Memory B cell (primary cell): ENCODE data around the gene TMPRSS13.
"Not testable (repeated sequence)": the region's sequence is repeated elsewhere in the genome, so short reads cannot be mapped to it uniquely, and the experiment has no call there.

Experiments
- ATAC-seq: fragments of 150-1000 bp; cut with Tn5 transposase; 2 replicates; pipeline ENCODE4 v1.10.0; 2021; ENCODE audit warnings: low read depth, mild to moderate bottlenecking, moderate library complexity
- DNase-seq, 2 donors: peaks; one replicate each; pipeline ENCODE4 v3.0.0; 2022; ENCODE audit warnings: low spot score in 2 of 2
- H3K27ac Mint-ChIP-seq: one replicate; pipeline ENCODE4 v1.8.0; 2022; ENCODE audit warnings: mild to moderate bottlenecking, moderate library complexity, mixed read lengths
- H3K27me3 Mint-ChIP-seq: one replicate; pipeline ENCODE4 v1.8.0; 2022; ENCODE audit warnings: mixed read lengths
- H3K36me3 Mint-ChIP-seq: one replicate; pipeline ENCODE4 v1.8.0; 2022; ENCODE audit warnings: mild to moderate bottlenecking, mixed read lengths
- H3K4me1 Mint-ChIP-seq: one replicate; pipeline ENCODE4 v1.8.0; 2022; ENCODE audit warnings: mixed read lengths
- H3K4me3 Mint-ChIP-seq: one replicate; pipeline ENCODE4 v1.8.0; 2022; ENCODE audit warnings: mild to moderate bottlenecking, moderate library complexity, mixed read lengths
- H3K9me3 Mint-ChIP-seq: one replicate; pipeline ENCODE4 v1.8.0; 2022; ENCODE audit warnings: mixed read lengths

Gene TMPRSS13

GRCh38 chr11:117868815-117869561 lies 60.2 kb downstream of the TMPRSS13 start:
- Mint-ChIP-seq H3K4me1 (peaks cover under 1% of the 10 kb centered on the region), H3K4me3 (no peak overlapping the region), H3K9me3 (no peaks in the 10 kb centered on the region), H3K27ac (no peak overlapping the region), H3K27me3 (peaks cover 15% of the 10 kb centered on the region), H3K36me3 (no peaks in the 10 kb centered on the region)
- no peak for DNase-seq
- no peak for ATAC-seq

- no peak for DNase-seq
- H3K27ac Mint-ChIP-seq = no peak overlapping the region
- ATAC-seq = no peak
- no peaks in the 10 kb centered on the region for H3K4me1 Mint-ChIP-seq
- H3K4me3 Mint-ChIP-seq = no peak overlapping the region
- no peaks in the 10 kb centered on the region for H3K9me3 Mint-ChIP-seq
- no peaks in the 10 kb centered on the region for H3K36me3 Mint-ChIP-seq
- peaks cover 11% of the 10 kb centered on the region for H3K27me3 Mint-ChIP-seq
These were observed 61.1 kb downstream of the TMPRSS13 start for GRCh38 chr11:117868088-117868487.

- Mint-ChIP-seq H3K9me3 (no peaks in the 10 kb centered on the region), H3K4me1 (no peaks in the 10 kb centered on the region), H3K36me3 (no peaks in the 10 kb centered on the region), H3K27ac (no peak overlapping the region), H3K4me3 (no peak overlapping the region), H3K27me3 (peaks cover 8% of the 10 kb centered on the region)
- no peak for ATAC-seq
- no peak for DNase-seq
These were observed 62.7 kb downstream of the TMPRSS13 start for GRCh38 chr11:117866526-117866925.

GRCh38 chr11:117865546-117865945 lies 63.7 kb downstream of the TMPRSS13 start:
- not testable (repeated sequence) for H3K9me3 Mint-ChIP-seq, H3K4me3 Mint-ChIP-seq, H3K36me3 Mint-ChIP-seq, H3K27ac Mint-ChIP-seq, DNase-seq, H3K27me3 Mint-ChIP-seq, ATAC-seq, H3K4me1 Mint-ChIP-seq

- Mint-ChIP-seq H3K27me3 (peaks cover 10% of the 10 kb centered on the region), H3K4me3 (no peak overlapping the region), H3K4me1 (no peaks in the 10 kb centered on the region), H3K9me3 (no peaks in the 10 kb centered on the region), H3K36me3 (no peaks in the 10 kb centered on the region), H3K27ac (no peak overlapping the region)
- DNase-seq (no peak), ATAC-seq (no peak)
These were observed 65.8 kb downstream of the TMPRSS13 start for GRCh38 chr11:117863383-117863782.

GRCh38 chr11:117862753-117863152 lies 66.4 kb downstream of the TMPRSS13 start:
- H3K27ac Mint-ChIP-seq = no peak overlapping the region
- ATAC-seq (no peak), DNase-seq (no peak)
- peaks cover 12% of the 10 kb centered on the region for H3K27me3 Mint-ChIP-seq
- H3K36me3 Mint-ChIP-seq = no peaks in the 10 kb centered on the region
- H3K4me3 Mint-ChIP-seq = no peak overlapping the region
- no peaks in the 10 kb centered on the region for H3K4me1 Mint-ChIP-seq
- no peaks in the 10 kb centered on the region for H3K9me3 Mint-ChIP-seq

- H3K27ac Mint-ChIP-seq = no peak overlapping the region
- no peak overlapping the region for H3K4me3 Mint-ChIP-seq
- H3K27me3 Mint-ChIP-seq = peaks cover 11% of the 10 kb centered on the region
- ATAC-seq = no peak
- H3K9me3 Mint-ChIP-seq = no peaks in the 10 kb centered on the region
- no peaks in the 10 kb centered on the region for H3K4me1 Mint-ChIP-seq
- DNase-seq = no peak
- H3K36me3 Mint-ChIP-seq = no peaks in the 10 kb centered on the region
These were observed 67.0 kb downstream of the TMPRSS13 start for GRCh38 chr11:117862019-117862725.

GRCh38 chr11:117861151-117862018 lies 67.8 kb downstream of the TMPRSS13 start:
- no peaks in the 10 kb centered on the region for H3K4me1 Mint-ChIP-seq
- no peak overlapping the region for H3K27ac Mint-ChIP-seq
- DNase-seq (no peak), ATAC-seq (no peak)
- H3K36me3 Mint-ChIP-seq = peaks cover 2% of the 10 kb centered on the region
- H3K4me3 Mint-ChIP-seq = no peak overlapping the region
- peaks cover 17% of the 10 kb centered on the region for H3K27me3 Mint-ChIP-seq
- H3K9me3 Mint-ChIP-seq = no peaks in the 10 kb centered on the region

- no peaks in the 10 kb centered on the region for H3K4me1 Mint-ChIP-seq
- ATAC-seq = no peak
- H3K36me3 Mint-ChIP-seq = peaks cover 2% of the 10 kb centered on the region
- DNase-seq = no peak
- no peak overlapping the region for H3K4me3 Mint-ChIP-seq
- no peaks in the 10 kb centered on the region for H3K9me3 Mint-ChIP-seq
- no peak overlapping the region for H3K27ac Mint-ChIP-seq
- peaks cover 17% of the 10 kb centered on the region for H3K27me3 Mint-ChIP-seq
These were observed 69.1 kb downstream of the TMPRSS13 start for GRCh38 chr11:117860139-117860538.

- peaks cover 18% of the 10 kb centered on the region for H3K27me3 Mint-ChIP-seq
- no peaks in the 10 kb centered on the region for H3K4me1 Mint-ChIP-seq
- no peak for DNase-seq
- H3K36me3 Mint-ChIP-seq = peaks cover 2% of the 10 kb centered on the region
- no peak overlapping the region for H3K4me3 Mint-ChIP-seq
- no peaks in the 10 kb centered on the region for H3K9me3 Mint-ChIP-seq
- no peak for ATAC-seq
- no peak overlapping the region for H3K27ac Mint-ChIP-seq
These were observed 69.6 kb downstream of the TMPRSS13 start for GRCh38 chr11:117859488-117860112.

GRCh38 chr11:117859061-117859460 lies 70.1 kb downstream of the TMPRSS13 start:
- H3K27me3 Mint-ChIP-seq = peaks cover 21% of the 10 kb centered on the region
- DNase-seq = no peak
- H3K27ac Mint-ChIP-seq = no peak overlapping the region
- no peaks in the 10 kb centered on the region for H3K4me1 Mint-ChIP-seq
- ATAC-seq = no peak
- H3K36me3 Mint-ChIP-seq = peaks cover 2% of the 10 kb centered on the region
- no peak overlapping the region for H3K4me3 Mint-ChIP-seq
- no peaks in the 10 kb centered on the region for H3K9me3 Mint-ChIP-seq

GRCh38 chr11:117857734-117858414 lies 71.3 kb downstream of the TMPRSS13 start:
- H3K27ac Mint-ChIP-seq = no peak overlapping the region
- H3K4me3 Mint-ChIP-seq = no peak overlapping the region
- no peak for ATAC-seq
- H3K36me3 Mint-ChIP-seq = peaks cover 2% of the 10 kb centered on the region
- H3K27me3 Mint-ChIP-seq = peaks cover 25% of the 10 kb centered on the region
- H3K4me1 Mint-ChIP-seq = no peaks in the 10 kb centered on the region
- DNase-seq = no peak
- peaks cover 2% of the 10 kb centered on the region for H3K9me3 Mint-ChIP-seq

GRCh38 chr11:117855912-117856651 lies 73.1 kb downstream of the TMPRSS13 start:
- Mint-ChIP-seq H3K4me3 (no peak overlapping the region), H3K9me3 (peaks cover 7% of the 10 kb centered on the region), H3K27ac (no peak overlapping the region), H3K27me3 (peaks cover 27% of the 10 kb centered on the region), H3K4me1 (no peaks in the 10 kb centered on the region), H3K36me3 (peaks cover 2% of the 10 kb centered on the region)
- ATAC-seq (no peak), DNase-seq (no peak)
